DLD1 (cell line): ENCODE data around the gene CDAN1.
"Not testable (repeated sequence)": the region's sequence is repeated elsewhere in the genome, so short reads cannot be mapped to it uniquely, and the experiment has no call there.

Experiments
- in situ Hi-C: cut with HindIII; loops from 2 replicates; pipeline ENCODE4 v1.10.0; 2017; ENCODE audit warnings: low sequenced_read_pairs

CDAN1 gene

GRCh38 chr15:42736793-42737528 lies at the start of gene CDAN1:
Gene CDAN1, minus strand, starts transcription at chr15:42737128. Its CDS starts 26 bp downstream, at chr15:42737102.
- in situ Hi-C loops = no loop called here

- in situ Hi-C loops = no loop called here
These were observed 48.6 kb upstream of the CDAN1 start for GRCh38 chr15:42785569-42785968.

GRCh38 chr15:42784705-42785104 lies 47.8 kb upstream of the CDAN1 start:
- in situ Hi-C loops = no loop called here

- in situ Hi-C loops = no loop called here
These were observed 45.8 kb upstream of the CDAN1 start for GRCh38 chr15:42782716-42783115.

GRCh38 chr15:42775416-42775815 lies 38.5 kb upstream of the CDAN1 start:
- in situ Hi-C loops = no loop called here

- in situ Hi-C loops = no loop called here
These were observed 36.0 kb upstream of the CDAN1 start for GRCh38 chr15:42772901-42773300.

GRCh38 chr15:42772144-42772543 lies 35.2 kb upstream of the CDAN1 start:
- in situ Hi-C loops = no loop called here

- in situ Hi-C loops = not testable (repeated sequence)
These were observed 29.2 kb upstream of the CDAN1 start for GRCh38 chr15:42766109-42766508.

GRCh38 chr15:42764154-42764731 lies 27.3 kb upstream of the CDAN1 start:
- in situ Hi-C loops = not testable (repeated sequence)

- in situ Hi-C loops = not testable (repeated sequence)
These were observed 24.9 kb upstream of the CDAN1 start for GRCh38 chr15:42761813-42762212.

- in situ Hi-C loops = no loop called here
These were observed 23.8 kb upstream of the CDAN1 start for GRCh38 chr15:42760759-42761158.

- in situ Hi-C loops = no loop called here
These were observed 22.2 kb upstream of the CDAN1 start for GRCh38 chr15:42759093-42759492.

GRCh38 chr15:42750306-42750705 lies 13.4 kb upstream of the CDAN1 start:
- in situ Hi-C loops = no loop called here

- in situ Hi-C loops = no loop called here
These were observed 12.3 kb upstream of the CDAN1 start for GRCh38 chr15:42749266-42749665.

GRCh38 chr15:42744195-42744594 lies 7.3 kb upstream of the CDAN1 start:
- in situ Hi-C loops = no loop called here

GRCh38 chr15:42742149-42742548 lies 5.2 kb upstream of the CDAN1 start:
- in situ Hi-C loops = no loop called here

- in situ Hi-C loops = no loop called here
These were observed 4.8 kb upstream of the CDAN1 start for GRCh38 chr15:42741710-42742109.

GRCh38 chr15:42737529-42738328 lies 801 bp upstream of the CDAN1 start:
- in situ Hi-C loops = no loop called here

GRCh38 chr15:42736178-42736792 lies 643 bp downstream of the CDAN1 start:
- in situ Hi-C loops = no loop called here

- in situ Hi-C loops = no loop called here
These were observed 1.4 kb downstream of the CDAN1 start for GRCh38 chr15:42735382-42736165.
